Smooth muscle cell (in vitro differentiated cells): ENCODE measurements around the gene RRAGC. TPM values are rescaled to one million over a fixed set of nuclear protein-coding genes. Genes with fewer than 3 reads are reported as not detected.

ENCODE experiments used
- DNase-seq: peaks from one replicate; lab custom pipeline; 2025; ENCODE audit not compliant: unreplicated experiment; lab: John Stamatoyannopoulos, UW
- H2AFZ ChIP-seq: fragments of 200-600 bp; sonication (generic); 2 replicates; pipeline ENCODE4 v1.6.0; 2016; ENCODE audit warnings: antibody characterized with exemption, low read depth, mild to moderate bottlenecking
- H3F3A ChIP-seq: fragments of 200-600 bp; sonication (generic); 2 replicates; pipeline ENCODE4 v1.6.0; 2017; ENCODE audit warnings: antibody characterized with exemption, low read depth
- H3K27ac ChIP-seq: fragments of 200-600 bp; sonication (generic); 2 replicates; pipeline ENCODE4 v1.5.1; 2016; ENCODE audit warnings: low read depth, mild to moderate bottlenecking
- H3K27me3 ChIP-seq: fragments of 200-600 bp; sonication (generic); 2 replicates; pipeline ENCODE4 v1.6.1; 2016; ENCODE audit warnings: low read depth, mild to moderate bottlenecking
- H3K36me3 ChIP-seq: fragments of 200-600 bp; sonication (generic); 2 replicates; pipeline ENCODE4 v1.5.1; 2016; ENCODE audit warnings: low read depth
- H3K4me1 ChIP-seq: fragments of 200-600 bp; sonication (generic); 2 replicates; pipeline ENCODE4 v1.5.1; 2016; ENCODE audit warnings: low read depth
- H3K4me2 ChIP-seq: fragments of 200-600 bp; sonication (generic); 2 replicates; pipeline ENCODE4 v1.6.0; 2016; ENCODE audit warnings: mild to moderate bottlenecking
- H3K4me3 ChIP-seq: fragments of 200-600 bp; sonication (generic); 2 replicates; pipeline ENCODE4 v1.5.1; 2016; ENCODE audit warnings: mild to moderate bottlenecking
- H3K79me2 ChIP-seq: fragments of 200-600 bp; sonication (generic); 2 replicates; pipeline ENCODE4 v1.6.0; 2016; ENCODE audit warnings: low read depth, mild to moderate bottlenecking
- H3K9ac ChIP-seq: fragments of 200-600 bp; sonication (generic); 2 replicates; pipeline ENCODE4 v1.6.0; 2016; ENCODE audit warnings: low read depth
- H3K9me3 ChIP-seq: fragments of 200-600 bp; sonication (generic); replicated peaks from 2 replicates; pipeline ENCODE4 v1.5.1; 2016; ENCODE audit warnings: low read depth
- H4K20me1 ChIP-seq: fragments of 200-600 bp; sonication (generic); 2 replicates; pipeline ENCODE4 v1.6.0; 2016; ENCODE audit warnings: low read depth
- CTCF ChIP-seq: fragments of 200-600 bp; sonication (generic); IDR thresholded peaks from 2 replicates; pipeline ENCODE4 v1.5.1; 2017; ENCODE audit warnings: borderline replicate concordance, mild to moderate bottlenecking, antibody characterized with exemption; ENCODE audit not compliant: insufficient read depth, poor library complexity, severe bottlenecking
- WGBS: methylation state at CpG from one replicate; pipeline ENCODE4 v1.1.7; 2016; ENCODE audit warnings: low lambda C conversion rate; 5-methylcytosine and 5-hydroxymethylcytosine counted together
- polyA plus RNA-seq: library from polyadenylated mRNA; unstranded; fragments of >200 nt; fragmentation: Nextera tagmentation; extraction: Ambion mirVana; gene quantifications from 2 replicates; pipeline ENCODE4 v1.2.1, GENCODE V29; 2016
- total RNA-seq: library from RNA; depleted of rRNA; stranded (reverse); fragments of >200 nt; gene quantifications from 2 replicates; pipeline ENCODE4 v1.2.3, GENCODE V29; 2014

Gene RRAGC
- total and polyA plus RNA-seq, 2 experiments from 2014 or later, result 13.2 to 13.3 TPM

- Histone ChIP-seq H3K27ac (no peak overlapping the region), H2AFZ (no peak overlapping the region), H3K4me1 (no peaks in the 10 kb centered on the region), H3K4me3 (no peak overlapping the region), H3F3A (no peaks in the 10 kb centered on the region), H3K9me3 (no peaks in the 10 kb centered on the region), H3K9ac (no peak overlapping the region), H3K36me3 (no peaks in the 10 kb centered on the region), H3K27me3 (no peaks in the 10 kb centered on the region), H3K79me2 (no peaks in the 10 kb centered on the region), H3K4me2 (no peak overlapping the region), H4K20me1 (no peaks in the 10 kb centered on the region)
- TF ChIP-seq CTCF, result no peak
- WGBS, result 83% methylated on average over 4 of the region's 4 CpGs
- DNase-seq, result no peak
Observed at GRCh38 chr1:38899560-38899959, 40.0 kb upstream of the RRAGC start.

GRCh38 chr1:38898653-38899230 lies 39.2 kb upstream of the RRAGC start:
- no peak for DNase-seq
- TF ChIP-seq CTCF, result no peak
- Histone ChIP-seq H3K4me3 (no peak overlapping the region), H3K9me3 (no peaks in the 10 kb centered on the region), H3K36me3 (no peaks in the 10 kb centered on the region), H3K27me3 (no peaks in the 10 kb centered on the region), H3F3A (no peaks in the 10 kb centered on the region), H2AFZ (no peak overlapping the region), H3K4me2 (no peak overlapping the region), H3K4me1 (no peaks in the 10 kb centered on the region), H3K9ac (no peak overlapping the region), H3K79me2 (no peaks in the 10 kb centered on the region), H3K27ac (no peak overlapping the region), H4K20me1 (no peaks in the 10 kb centered on the region)

GRCh38 chr1:38896169-38896568 lies 36.6 kb upstream of the RRAGC start:
- Histone ChIP-seq H3K4me3 (no peak overlapping the region), H3K4me1 (no peaks in the 10 kb centered on the region), H3K27ac (no peak overlapping the region), H2AFZ (no peak overlapping the region), H3K79me2 (no peaks in the 10 kb centered on the region), H3K4me2 (no peak overlapping the region), H3K9ac (no peak overlapping the region), H3K9me3 (no peaks in the 10 kb centered on the region), H4K20me1 (no peaks in the 10 kb centered on the region), H3K27me3 (no peaks in the 10 kb centered on the region), H3F3A (no peaks in the 10 kb centered on the region), H3K36me3 (no peaks in the 10 kb centered on the region)
- WGBS, result 96% methylated on average over 2 of the region's 2 CpGs
- no peak for TF ChIP-seq CTCF
- no peak for DNase-seq

- H3K4me1 ChIP-seq, result no peaks in the 10 kb centered on the region
- no peak overlapping the region for H3K4me2 ChIP-seq
- no peak for DNase-seq
- no peaks in the 10 kb centered on the region for H3K79me2 ChIP-seq
- H4K20me1 ChIP-seq, result no peaks in the 10 kb centered on the region
- no peaks in the 10 kb centered on the region for H3K9me3 ChIP-seq
- no peak overlapping the region for H3K9ac ChIP-seq
- no peaks in the 10 kb centered on the region for H3K27me3 ChIP-seq
- H3K36me3 ChIP-seq, result no peaks in the 10 kb centered on the region
- H3K27ac ChIP-seq, result no peak overlapping the region
- no peak for TF ChIP-seq CTCF
- H3F3A ChIP-seq, result no peaks in the 10 kb centered on the region
- 77% methylated on average over 1 of the region's 1 CpG for WGBS
- no peak overlapping the region for H3K4me3 ChIP-seq
- H2AFZ ChIP-seq, result no peak overlapping the region
Observed at GRCh38 chr1:38892976-38893375, 33.4 kb upstream of the RRAGC start.
